Pulmonary artery endothelial cell (primary cell): ENCODE results near the gene LRMDA. TPM values are rescaled to one million over a fixed set of nuclear protein-coding genes. Genes with fewer than 3 reads are reported as not detected.

Experiments
- DNase-seq: peaks from one replicate; pipeline ENCODE4 v3.0.0-alpha.2; 2011; ENCODE audit warnings: low read depth, low spot score
- total RNA-seq: library from RNA; depleted of rRNA; stranded (reverse); fragments of >200 nt; gene quantifications from 2 replicates; pipeline ENCODE4 v1.2.3, GENCODE V29; 2014

The LRMDA gene
- total RNA-seq, 1 donor from 2014 or later = 14.6 TPM

GRCh38 chr10:76068856-76069255 is 637.4 kb downstream of the LRMDA start:
- DNase-seq = no peak

GRCh38 chr10:76070916-76071315 is 639.5 kb downstream of the LRMDA start:
- no peak for DNase-seq

- no peak for DNase-seq
Measured at GRCh38 chr10:76071653-76072365, 640.4 kb downstream of the LRMDA start.

- DNase-seq = no peak
Measured at GRCh38 chr10:76072384-76072783, 641.0 kb downstream of the LRMDA start.

- DNase-seq = no peak
Measured at GRCh38 chr10:76073524-76073923, 642.1 kb downstream of the LRMDA start.

GRCh38 chr10:76074659-76075058 is 643.2 kb downstream of the LRMDA start:
- no peak for DNase-seq

- DNase-seq = no peak
Measured at GRCh38 chr10:76080451-76080850, 649.0 kb downstream of the LRMDA start.

- DNase-seq = no peak
Measured at GRCh38 chr10:76080991-76081390, 649.6 kb downstream of the LRMDA start.

- no peak for DNase-seq
Measured at GRCh38 chr10:76082232-76082631, 650.8 kb downstream of the LRMDA start.

- no peak for DNase-seq
Measured at GRCh38 chr10:76082956-76083355, 651.5 kb downstream of the LRMDA start.

- no peak for DNase-seq
Measured at GRCh38 chr10:76085002-76085816, 653.8 kb downstream of the LRMDA start.

GRCh38 chr10:76085817-76086167 is 654.4 kb downstream of the LRMDA start:
- DNase-seq = no peak

GRCh38 chr10:76086170-76086760 is 654.8 kb downstream of the LRMDA start:
- no peak for DNase-seq

- no peak for DNase-seq
Measured at GRCh38 chr10:76086761-76087639, 655.6 kb downstream of the LRMDA start.

- DNase-seq = no peak
Measured at GRCh38 chr10:76088008-76088407, 656.6 kb downstream of the LRMDA start.

- no peak for DNase-seq
Measured at GRCh38 chr10:76088980-76089379, 657.6 kb downstream of the LRMDA start.

GRCh38 chr10:76089556-76090180 is 658.2 kb downstream of the LRMDA start:
- no peak for DNase-seq

GRCh38 chr10:76091926-76092325 is 660.5 kb downstream of the LRMDA start:
- no peak for DNase-seq

GRCh38 chr10:76106611-76107010 is 675.2 kb downstream of the LRMDA start:
- no peak for DNase-seq

- no peak for DNase-seq
Measured at GRCh38 chr10:76108563-76109359, 677.3 kb downstream of the LRMDA start.
